Ectodermal cell (in vitro differentiated cells): ENCODE results near the gene HOXB13. TPM values are rescaled to one million over a fixed set of nuclear protein-coding genes. Genes with fewer than 3 reads are reported as not detected.

Experiments used
- H3K27ac ChIP-seq: 2 replicates; pipeline ENCODE4 v1.7.0; 2013; ENCODE audit warnings: mild to moderate bottlenecking, low read depth, low read length; ENCODE audit not compliant: insufficient read depth, poor library complexity, severe bottlenecking
- H3K27me3 ChIP-seq: 2 replicates; pipeline ENCODE4 v1.7.0; 2013; ENCODE audit warnings: mild to moderate bottlenecking, low read length; ENCODE audit not compliant: insufficient read depth, control insufficient read depth, poor library complexity, severe bottlenecking
- H3K36me3 ChIP-seq: one replicate; pipeline ENCODE4 v1.7.0; 2013; ENCODE audit warnings: low read length; ENCODE audit not compliant: control insufficient read depth, insufficient read depth
- H3K4me1 ChIP-seq: one replicate; pipeline ENCODE4 v1.7.0; 2013; ENCODE audit warnings: low read length; ENCODE audit not compliant: control insufficient read depth, insufficient read depth
- H3K4me3 ChIP-seq: 2 replicates; pipeline ENCODE4 v1.7.0; 2013; ENCODE audit warnings: low read depth, low read length, control low read depth; ENCODE audit not compliant: insufficient read depth
- H3K9me3 ChIP-seq: 2 replicates; pipeline ENCODE4 v1.7.0; 2013; ENCODE audit warnings: mild to moderate bottlenecking, low read length, moderate library complexity; ENCODE audit not compliant: control insufficient read depth
- WGBS, 2 experiments: methylation state at CpG; one replicate each; pipeline ENCODE4 v1.1.7; 2013; ENCODE audit warnings: missing lambda C conversion rate in 2 of 2; 5-methylcytosine and 5-hydroxymethylcytosine counted together
- polyA plus RNA-seq, 4 experiments: library from polyadenylated mRNA; stranded (reverse); fragments of 50-300 nt; gene quantifications; one replicate each; pipeline ENCODE4 v1.2.3, GENCODE V29; 2013

The HOXB13 gene
- not detected for polyA plus RNA-seq (2013, experiment 1 of 4)
- polyA plus RNA-seq (2013, experiment 2 of 4) = not detected
- polyA plus RNA-seq (2013, experiment 3 of 4) = not detected
- not detected for polyA plus RNA-seq (2013, experiment 4 of 4)

DNA sequence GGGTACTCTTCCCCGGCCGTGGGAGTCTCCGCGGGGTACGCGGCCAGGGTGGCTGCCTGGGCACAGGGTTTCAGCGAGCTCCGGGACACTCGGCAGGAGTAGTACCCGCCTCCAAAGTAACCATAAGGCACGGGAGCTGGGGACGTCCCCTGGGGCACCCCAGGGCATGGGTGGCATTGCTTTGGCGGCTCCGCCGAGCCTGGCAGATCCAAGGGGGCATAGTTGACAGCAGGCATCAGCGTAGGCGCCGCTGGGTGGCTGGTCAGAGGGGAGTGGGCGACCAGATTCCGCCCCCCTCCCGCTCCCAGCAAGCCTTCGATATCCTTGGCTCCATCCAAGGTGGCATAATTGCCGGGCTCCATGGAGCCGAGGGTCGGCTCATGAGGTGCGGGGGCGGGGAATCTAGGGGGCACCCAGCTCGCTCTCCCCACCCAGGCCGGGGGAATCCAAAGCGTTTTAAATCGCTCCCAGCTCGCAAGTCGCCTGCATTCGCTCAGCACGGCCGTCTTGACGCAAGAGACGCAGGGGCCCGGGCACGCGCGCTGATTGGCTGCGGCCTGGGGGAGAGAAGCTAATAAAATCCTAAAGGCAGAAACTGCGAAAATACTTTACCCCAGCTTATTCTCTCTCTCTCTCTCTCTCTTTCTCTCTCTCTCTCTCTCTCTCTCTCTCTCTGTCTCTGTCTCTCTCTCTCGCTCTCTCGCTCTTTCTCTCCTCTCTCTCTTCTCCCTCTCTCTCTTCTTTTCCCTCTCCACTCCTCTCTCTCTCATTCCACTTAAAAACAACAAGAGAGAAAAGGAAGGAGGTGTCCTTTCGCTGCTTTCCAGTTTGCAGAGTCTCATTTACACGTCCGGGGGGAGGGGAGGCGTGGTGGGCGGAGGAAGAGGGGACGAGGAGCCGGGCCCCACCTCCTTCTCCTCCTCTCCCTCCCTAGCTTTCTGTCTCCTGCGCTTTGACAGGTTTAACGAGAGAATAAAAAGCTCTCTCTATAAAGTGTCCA lies at the start of gene HOXB13:
Gene HOXB13 (minus strand): TSS at position 519 of the 1,000 bp plus-strand sequence. CDS start 157 bp downstream, at position 362.
- Histone ChIP-seq H3K27ac (no peak within 1 kb of the TSS), H3K36me3 (no peaks in the 10 kb centered on the region), H3K4me3 (peak within 1 kb of the TSS; percentile 23), H3K9me3 (no peaks in the 10 kb centered on the region), H3K4me1 (no peaks in the 10 kb centered on the region), H3K27me3 (peaks cover 100% of the 10 kb centered on the region)
- WGBS, 2 experiments = 5 to 6% methylated on average over 46 to 55 of the region's 55 CpGs

DNA sequence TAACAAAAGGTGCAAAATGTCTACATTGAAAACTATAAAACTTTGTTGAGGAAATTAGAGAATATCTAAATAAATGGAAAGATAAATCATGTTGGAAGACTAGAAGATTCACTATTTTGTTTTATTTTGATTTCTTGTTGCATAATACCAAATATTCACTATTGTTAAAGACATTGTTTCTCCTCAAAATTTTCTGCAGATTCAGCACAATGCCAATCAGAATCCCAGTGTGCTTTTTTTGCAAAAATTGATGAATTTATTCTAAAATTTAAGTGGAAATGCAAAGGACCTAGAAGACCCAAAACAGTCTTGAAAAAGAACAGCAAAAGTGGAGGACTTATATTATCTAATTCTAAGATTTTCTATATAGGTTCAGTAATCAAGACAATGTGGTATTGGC lies 48.1 kb upstream of the HOXB13 start:
- Histone ChIP-seq H3K27ac (no peak overlapping the region), H3K27me3 (no peaks in the 10 kb centered on the region), H3K9me3 (no peaks in the 10 kb centered on the region), H3K4me1 (no peaks in the 10 kb centered on the region), H3K36me3 (no peaks in the 10 kb centered on the region), H3K4me3 (no peak overlapping the region)

DNA sequence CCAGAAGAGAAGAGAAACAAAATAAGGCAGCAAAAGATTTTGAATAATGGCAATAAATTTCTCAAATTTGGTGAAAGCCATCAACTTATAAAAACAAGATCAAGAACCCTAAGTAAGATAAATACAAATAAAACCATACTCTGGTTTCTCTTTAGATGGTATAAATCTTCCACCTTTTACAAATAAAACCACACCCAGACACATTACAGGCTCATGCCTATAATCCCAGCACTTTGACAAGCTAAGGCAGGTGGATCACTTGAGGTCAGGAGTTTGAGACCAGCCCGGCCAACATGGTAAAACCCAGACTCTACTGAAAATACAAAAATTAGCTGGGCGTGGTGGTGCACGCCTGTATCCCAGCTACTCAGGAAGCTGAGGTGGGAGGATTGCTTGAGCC lies 44.7 kb upstream of the HOXB13 start:
- H3K4me3 ChIP-seq = no peak overlapping the region
- no peak overlapping the region for H3K27ac ChIP-seq
- H3K9me3 ChIP-seq = no peaks in the 10 kb centered on the region
- 90 to 96% methylated on average over 3 of the region's 3 CpGs for WGBS, 2 experiments
- no peaks in the 10 kb centered on the region for H3K4me1 ChIP-seq
- no peaks in the 10 kb centered on the region for H3K36me3 ChIP-seq
- no peaks in the 10 kb centered on the region for H3K27me3 ChIP-seq

DNA sequence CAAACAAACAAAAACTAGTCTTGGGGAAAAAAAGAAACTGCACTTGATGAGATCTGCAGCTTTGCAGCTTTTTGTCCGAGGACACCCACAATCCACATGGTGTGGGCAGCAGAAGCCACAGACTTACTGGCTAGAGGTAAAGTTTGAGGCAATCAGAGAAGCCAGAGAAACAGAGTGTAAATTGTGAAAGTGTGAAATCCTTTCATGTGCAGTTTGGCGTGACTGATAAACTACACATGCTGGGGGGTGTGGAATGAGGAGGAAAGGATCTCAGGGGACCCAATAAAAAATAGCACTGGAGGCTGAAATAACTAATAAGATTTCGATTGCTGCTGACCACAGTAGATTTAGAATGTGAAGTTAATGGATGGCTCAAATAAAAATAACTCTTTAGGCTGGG lies 42.4 kb upstream of the HOXB13 start:
- Histone ChIP-seq H3K9me3 (no peaks in the 10 kb centered on the region), H3K4me1 (no peaks in the 10 kb centered on the region), H3K27me3 (no peaks in the 10 kb centered on the region), H3K36me3 (no peaks in the 10 kb centered on the region), H3K4me3 (no peak overlapping the region), H3K27ac (no peak overlapping the region)
- 83 to 85% methylated on average over 3 of the region's 3 CpGs for WGBS, 2 experiments

DNA sequence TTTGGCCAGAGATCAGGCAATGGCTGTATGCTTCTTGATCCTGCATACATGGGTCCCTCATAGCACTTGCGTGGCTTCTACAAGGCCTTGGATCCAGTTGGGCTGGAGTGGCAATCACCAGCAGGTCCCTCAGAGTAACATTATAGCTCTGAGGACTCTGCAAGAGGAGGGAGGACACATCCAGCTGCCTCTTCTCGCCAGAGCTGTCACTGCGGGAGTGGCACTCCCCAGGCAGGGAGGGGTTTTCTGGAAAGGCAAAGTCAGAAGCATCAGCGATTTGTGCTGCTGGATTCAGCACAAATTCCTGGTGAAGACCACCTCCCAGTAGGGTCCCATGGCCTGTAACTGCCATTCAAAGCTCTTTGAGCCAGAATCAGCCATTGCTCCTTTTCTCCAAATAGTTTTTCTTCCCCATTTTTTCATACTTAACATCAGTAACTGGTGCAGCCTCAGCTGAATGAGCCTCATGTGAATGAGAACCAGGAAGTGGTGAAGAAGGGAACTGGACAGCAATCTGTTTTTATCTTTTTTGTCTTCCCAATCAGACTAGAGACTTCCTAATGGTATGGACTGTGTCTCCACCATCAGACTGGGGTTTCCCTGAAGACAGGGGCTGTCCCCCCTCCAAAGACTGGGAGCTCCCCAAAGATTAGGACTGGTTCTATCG lies 40.6 kb upstream of the HOXB13 start:
- WGBS, 2 experiments = 83 to 84% methylated on average over 5 of the region's 5 CpGs
- Histone ChIP-seq H3K4me3 (no peak overlapping the region), H3K27ac (no peak overlapping the region), H3K27me3 (peaks cover 12% of the 10 kb centered on the region), H3K4me1 (no peaks in the 10 kb centered on the region), H3K9me3 (no peaks in the 10 kb centered on the region), H3K36me3 (no peaks in the 10 kb centered on the region)

DNA sequence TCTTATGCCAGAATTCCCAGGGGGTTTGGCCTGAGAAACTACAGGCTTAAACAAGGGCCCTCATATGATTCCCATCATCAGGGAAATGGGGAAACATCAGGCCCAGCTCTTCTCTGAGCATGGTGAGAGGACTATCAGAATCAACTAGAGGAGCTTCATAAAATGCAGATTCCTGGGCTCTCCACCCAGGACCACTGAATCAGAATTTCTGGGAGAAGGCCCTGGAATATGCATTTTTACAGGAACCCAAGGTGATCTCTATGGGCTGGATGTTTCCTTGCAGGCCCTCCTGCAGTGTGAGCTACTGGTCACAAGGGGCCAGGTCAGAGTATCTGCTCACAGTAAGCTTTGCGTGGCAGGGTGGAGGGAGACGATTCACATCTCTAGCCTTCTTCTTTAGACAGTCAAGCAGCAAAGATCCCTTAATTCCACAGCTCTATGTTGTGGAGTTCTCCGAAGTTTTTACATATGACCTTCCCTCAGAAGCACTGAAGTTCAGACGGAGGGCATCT lies 38.8 kb upstream of the HOXB13 start:
- Histone ChIP-seq H3K36me3 (no peaks in the 10 kb centered on the region), H3K27ac (no peak overlapping the region), H3K4me3 (no peak overlapping the region), H3K27me3 (peaks cover 30% of the 10 kb centered on the region), H3K9me3 (no peaks in the 10 kb centered on the region), H3K4me1 (no peaks in the 10 kb centered on the region)
- 88 to 94% methylated on average over 4 of the region's 4 CpGs for WGBS, 2 experiments

DNA sequence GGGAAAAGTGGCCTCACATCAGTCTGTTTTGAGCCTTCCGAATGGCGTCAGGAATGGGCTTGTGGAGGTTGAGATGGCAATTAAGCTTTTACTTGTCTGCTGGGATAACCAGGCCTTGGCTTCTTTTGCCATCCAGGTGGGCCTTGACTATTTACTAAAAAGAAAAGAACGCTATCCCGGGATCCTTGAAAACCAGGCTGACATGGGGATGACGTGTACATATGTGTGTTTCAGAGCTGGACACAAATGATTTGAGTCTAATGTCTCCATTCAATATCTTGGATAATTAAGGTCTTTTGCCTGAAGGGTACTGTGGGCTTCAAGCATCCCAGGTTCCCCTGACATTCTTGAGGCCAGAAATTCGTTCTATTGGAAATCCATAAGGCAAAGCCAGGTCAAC lies 32.6 kb upstream of the HOXB13 start:
- peaks cover 91% of the 10 kb centered on the region for H3K27me3 ChIP-seq

DNA sequence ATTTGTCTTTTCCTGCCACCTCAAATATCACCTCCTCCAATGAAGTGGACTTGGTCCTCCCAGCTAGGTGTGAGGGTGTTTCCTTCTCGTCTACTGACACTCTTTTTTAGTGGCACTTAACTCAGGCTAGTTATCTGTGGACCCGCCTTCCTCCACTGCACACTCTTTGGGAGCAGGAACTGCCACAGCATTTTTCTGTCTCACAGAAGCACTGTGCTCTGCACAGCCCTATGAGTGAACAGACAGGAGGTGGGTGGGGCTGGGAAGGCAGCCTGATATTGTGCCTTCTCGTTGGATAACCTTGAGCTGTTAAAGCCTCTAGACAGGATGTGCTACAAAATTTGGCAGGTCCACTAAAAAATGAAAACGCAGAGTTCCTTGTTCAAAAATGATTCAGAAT lies 31.9 kb upstream of the HOXB13 start:
- H3K9me3 ChIP-seq = no peaks in the 10 kb centered on the region
- 79 to 83% methylated on average over 4 of the region's 4 CpGs for WGBS, 2 experiments

More for the DNA sequence above, 32.6 kb upstream of the HOXB13 start:
- no peak overlapping the region for H3K27ac ChIP-seq
- H3K4me3 ChIP-seq = no peak overlapping the region
- no peaks in the 10 kb centered on the region for H3K9me3 ChIP-seq
- H3K4me1 ChIP-seq = no peaks in the 10 kb centered on the region
- 71 to 73% methylated on average over 6 of the region's 6 CpGs for WGBS, 2 experiments
- H3K36me3 ChIP-seq = no peaks in the 10 kb centered on the region

DNA sequence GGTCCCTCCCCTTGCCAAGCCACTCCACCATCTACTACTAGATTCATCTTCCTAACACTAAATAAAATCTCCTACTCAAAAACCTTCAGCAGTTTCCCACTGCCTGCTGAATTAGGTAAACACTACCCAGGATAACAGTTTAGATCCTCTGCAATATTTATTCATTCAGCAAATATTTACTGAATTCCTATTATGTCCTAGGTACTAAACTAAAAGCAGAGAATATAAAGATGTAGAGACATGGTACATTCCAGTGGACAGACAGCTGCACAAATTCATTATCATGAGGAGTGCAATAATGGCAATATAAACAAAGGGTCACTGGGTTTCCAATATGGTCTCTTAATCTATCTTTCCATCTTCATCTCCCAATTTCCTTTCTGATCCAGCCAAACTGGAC lies 30.7 kb upstream of the HOXB13 start:
- no peaks in the 10 kb centered on the region for H3K9me3 ChIP-seq
- no peak overlapping the region for H3K4me3 ChIP-seq
- no peak overlapping the region for H3K27ac ChIP-seq
- peaks cover 99% of the 10 kb centered on the region for H3K27me3 ChIP-seq
- H3K36me3 ChIP-seq = no peaks in the 10 kb centered on the region
- H3K4me1 ChIP-seq = no peaks in the 10 kb centered on the region

More for the DNA sequence above, 31.9 kb upstream of the HOXB13 start:
- Histone ChIP-seq H3K36me3 (no peaks in the 10 kb centered on the region), H3K27ac (no peak overlapping the region), H3K4me3 (no peak overlapping the region), H3K4me1 (no peaks in the 10 kb centered on the region), H3K27me3 (peaks cover 94% of the 10 kb centered on the region)

DNA sequence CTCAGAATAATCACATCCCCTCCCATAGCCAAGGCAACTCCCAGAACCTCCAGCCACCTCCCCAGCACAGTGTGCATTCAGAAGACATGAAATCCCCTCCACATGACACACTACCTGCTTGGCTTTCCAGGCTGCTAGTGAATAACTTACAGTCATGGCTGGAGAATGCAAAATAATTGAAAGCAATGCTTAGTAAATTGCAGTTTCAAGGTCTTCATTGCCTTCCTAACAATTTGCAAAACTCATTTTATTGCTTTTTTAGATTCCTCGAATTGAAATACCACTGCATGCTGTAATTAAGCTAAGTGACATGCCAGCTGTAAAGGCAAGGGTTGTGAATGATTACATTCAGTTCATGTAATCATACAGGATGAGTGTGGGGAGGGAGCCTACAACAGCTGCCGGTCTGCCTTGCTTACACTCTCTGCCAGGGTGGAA lies 29.0 kb upstream of the HOXB13 start:
- WGBS, 2 experiments = 54 to 71% methylated on average over 2 of the region's 2 CpGs

More for the DNA sequence above, 29.0 kb upstream of the HOXB13 start:
- Histone ChIP-seq H3K4me1 (no peaks in the 10 kb centered on the region), H3K36me3 (no peaks in the 10 kb centered on the region), H3K4me3 (no peak overlapping the region), H3K27ac (no peak overlapping the region), H3K9me3 (no peaks in the 10 kb centered on the region), H3K27me3 (peaks cover 99% of the 10 kb centered on the region)
